ENCODE results near the gene HS3ST2.

DNA sequence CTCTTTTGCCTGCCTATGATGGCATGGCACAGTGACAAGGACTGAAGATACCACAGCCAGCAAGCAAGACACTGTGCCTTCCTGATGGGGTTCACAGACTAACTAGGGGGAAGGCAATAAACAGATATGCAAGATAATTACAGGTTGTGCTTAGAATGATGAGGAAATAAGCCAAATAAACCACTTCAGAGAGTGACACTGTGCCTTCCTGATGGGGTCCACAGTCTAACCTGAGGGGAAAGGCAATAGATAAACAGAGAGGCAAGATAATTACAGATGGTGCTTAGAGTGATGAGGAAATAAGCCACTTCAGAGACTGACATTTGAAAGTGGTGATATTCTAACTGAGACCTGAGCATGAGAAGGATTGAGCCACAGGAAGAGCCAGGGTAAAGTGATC lies 84.2 kb downstream of the HS3ST2 start:
- no peak for TF ChIP-seq SIN3A (IDR thresholded peaks at IDR 0.05; ENCODE audit: borderline replicate concordance, insufficient read depth, low read length)
- TF ChIP-seq POLR2AphosphoS5 (IDR thresholded peaks at IDR 0.05; ENCODE audit: low read depth, low read length): no peak
